ENCODE measurements around the gene HTATIP2.

DNA sequence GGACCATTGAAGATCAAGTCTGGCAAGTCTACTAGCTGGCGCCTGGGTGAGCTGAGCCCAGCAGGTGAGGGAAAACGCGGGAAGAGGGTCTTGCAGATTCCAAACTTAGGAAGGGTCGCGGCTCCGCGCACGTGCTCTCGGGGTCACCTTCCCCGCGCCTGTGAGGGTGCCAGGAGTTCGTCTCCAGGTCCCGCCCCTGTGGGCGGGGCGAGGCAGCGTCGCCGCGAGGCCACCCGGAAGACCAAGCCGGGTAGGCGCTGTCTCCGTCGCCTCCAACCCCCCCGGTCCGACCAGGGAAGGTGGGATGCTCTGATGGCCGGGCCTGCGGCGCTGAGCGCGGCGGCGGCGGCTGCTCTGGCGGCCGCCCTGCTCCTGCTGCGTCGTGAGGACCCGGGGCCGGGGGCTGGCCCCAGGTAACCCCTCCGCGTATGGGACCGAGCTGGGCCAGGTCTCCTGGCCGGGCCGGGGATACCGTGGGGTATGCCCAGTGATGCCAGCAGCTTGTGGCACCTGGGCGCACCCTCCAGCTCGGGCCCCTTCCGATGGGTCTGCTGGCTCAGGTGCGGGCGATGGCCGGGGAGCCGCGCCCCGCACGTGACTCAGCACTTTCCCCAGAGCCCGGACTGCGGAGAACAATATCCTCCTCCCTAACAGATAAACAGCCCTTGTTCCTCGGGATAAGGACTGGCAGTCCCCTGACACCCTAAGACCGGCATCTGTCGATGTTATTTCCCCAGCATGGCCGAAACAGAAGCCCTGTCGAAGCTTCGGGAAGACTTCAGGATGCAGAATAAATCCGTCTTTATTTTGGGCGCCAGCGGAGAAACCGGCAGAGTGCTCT, at the start of gene HTATIP2:
- TF ChIP-seq, protein P1, sequence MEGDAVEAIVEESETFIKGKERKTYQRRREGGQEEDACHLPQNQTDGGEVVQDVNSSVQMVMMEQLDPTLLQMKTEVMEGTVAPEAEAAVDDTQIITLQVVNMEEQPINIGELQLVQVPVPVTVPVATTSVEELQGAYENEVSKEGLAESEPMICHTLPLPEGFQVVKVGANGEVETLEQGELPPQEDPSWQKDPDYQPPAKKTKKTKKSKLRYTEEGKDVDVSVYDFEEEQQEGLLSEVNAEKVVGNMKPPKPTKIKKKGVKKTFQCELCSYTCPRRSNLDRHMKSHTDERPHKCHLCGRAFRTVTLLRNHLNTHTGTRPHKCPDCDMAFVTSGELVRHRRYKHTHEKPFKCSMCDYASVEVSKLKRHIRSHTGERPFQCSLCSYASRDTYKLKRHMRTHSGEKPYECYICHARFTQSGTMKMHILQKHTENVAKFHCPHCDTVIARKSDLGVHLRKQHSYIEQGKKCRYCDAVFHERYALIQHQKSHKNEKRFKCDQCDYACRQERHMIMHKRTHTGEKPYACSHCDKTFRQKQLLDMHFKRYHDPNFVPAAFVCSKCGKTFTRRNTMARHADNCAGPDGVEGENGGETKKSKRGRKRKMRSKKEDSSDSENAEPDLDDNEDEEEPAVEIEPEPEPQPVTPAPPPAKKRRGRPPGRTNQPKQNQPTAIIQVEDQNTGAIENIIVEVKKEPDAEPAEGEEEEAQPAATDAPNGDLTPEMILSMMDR (conservative IDR thresholded peaks at IDR 0.05) = no peak
- TF ChIP-seq ZFX (IDR thresholded peaks at IDR 0.05) = no peak
